Measurements from ENCODE around the gene RTEL1. TPM values are rescaled to one million over a fixed set of nuclear protein-coding genes. Genes with fewer than 3 reads are reported as not detected.

The RTEL1 gene
- total RNA-seq, 1 experiment from 2014 or later: 33.4 TPM

DNA sequence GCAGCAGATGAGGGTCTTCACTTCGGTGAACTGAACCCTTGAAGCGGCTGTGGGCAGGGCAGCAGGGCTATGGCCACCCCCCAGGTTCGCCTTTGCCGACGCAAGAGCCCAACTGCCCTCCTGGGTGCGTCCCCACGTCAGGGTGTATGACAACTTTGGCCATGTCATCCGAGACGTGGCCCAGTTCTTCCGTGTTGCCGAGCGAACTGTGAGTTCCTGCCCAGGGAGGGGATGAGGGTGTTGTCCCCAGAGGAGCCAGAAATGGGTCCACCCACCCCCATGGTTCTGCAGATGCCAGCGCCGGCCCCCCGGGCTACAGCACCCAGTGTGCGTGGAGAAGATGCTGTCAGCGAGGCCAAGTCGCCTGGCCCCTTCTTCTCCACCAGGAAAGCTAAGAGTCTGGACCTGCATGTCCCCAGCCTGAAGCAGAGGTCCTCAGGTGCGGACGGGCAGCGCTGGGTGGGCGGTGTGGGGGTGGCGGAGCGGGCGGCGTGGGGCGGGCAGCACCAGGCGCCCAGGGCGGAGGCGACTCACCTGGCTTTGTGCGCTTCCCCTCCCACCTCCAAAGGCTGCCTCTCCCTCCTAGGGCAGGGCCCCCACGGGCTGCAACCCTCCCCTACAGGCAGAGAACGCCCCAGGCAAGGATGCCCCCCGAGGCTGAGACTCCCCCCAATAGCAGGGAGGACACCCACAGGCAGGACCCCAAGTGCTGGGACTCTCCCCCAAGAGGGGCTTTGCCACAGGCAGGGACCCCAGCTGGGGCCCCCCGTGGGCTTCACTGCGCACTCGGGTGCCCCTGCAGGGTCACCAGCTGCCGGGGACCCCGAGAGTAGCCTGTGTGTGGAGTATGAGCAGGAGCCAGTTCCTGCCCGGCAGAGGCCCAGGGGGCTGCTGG lies 32.1 kb downstream of the RTEL1 start:
- Mint-ChIP-seq H3K4me1 (no peaks in the 10 kb centered on the region), H3K9me3 (peaks cover 3 to 5% of the 10 kb centered on the region in 2 experiments; a peak in 3 of 5 replicates), H3K27me3 (ENCODE audit: low read depth) (peaks cover 3% of the 10 kb centered on the region), H3K4me3 (no peak overlapping the region), H3K27ac (no peak overlapping the region), H3K36me3 (ENCODE audit: insufficient read depth in 1 of 3, low read depth in 3 of 3) (peaks cover 14 to 20% (median 17%) of the 10 kb centered on the region in 3 experiments; a peak in 6 of 7 replicates)
- Histone ChIP-seq H3K4me2 (ENCODE audit: insufficient read depth, insufficient read length, low read length) (no peak overlapping the region), H3K4ac (ENCODE audit: low read depth, low read length) (no peak overlapping the region), H3K9ac (ENCODE audit: extremely low read depth, insufficient read length, low read length) (no peak overlapping the region), H4K20me1 (ENCODE audit: control insufficient read depth, insufficient read depth, insufficient read length) (no peaks in the 10 kb centered on the region), H2AK5ac (ENCODE audit: insufficient read length, low read length) (no peak overlapping the region), H2BK20ac (ENCODE audit: low read depth, low read length, poor library complexity, severe bottlenecking) (no peak overlapping the region), H3K4me1 (ENCODE audit: insufficient read depth, low read length) (no peaks in the 10 kb centered on the region), H2AFZ (ENCODE audit: low read length) (no peak overlapping the region), H4K5ac (ENCODE audit: insufficient read length, low read depth, low read length) (no peak overlapping the region), H3K56ac (ENCODE audit: insufficient read length, low read depth, low read length) (no peak overlapping the region), H2BK5ac (ENCODE audit: insufficient read length, low read length) (no peak overlapping the region), H2BK15ac (ENCODE audit: low read depth, low read length) (no peak overlapping the region), H3T11ph (ENCODE audit: low read length) (no peak overlapping the region), H4K91ac (ENCODE audit: insufficient read length, low read depth, low read length) (no peak overlapping the region), H3K18ac (ENCODE audit: insufficient read length, low read depth, low read length) (no peak overlapping the region), H3K27me3 (ENCODE audit: insufficient read depth, low read length) (no peaks in the 10 kb centered on the region), H3K27ac (ENCODE audit: insufficient read length, low read depth, low read length) (no peak overlapping the region), H2BK12ac (ENCODE audit: insufficient read length, low read depth, low read length) (no peak overlapping the region), H2BK120ac (ENCODE audit: low read depth, low read length, poor library complexity, severe bottlenecking) (no peak overlapping the region), H3K23ac (ENCODE audit: insufficient read length, low read depth, low read length) (no peak overlapping the region), H3K9me3 (ENCODE audit: control insufficient read depth, low read depth, low read length) (no peaks in the 10 kb centered on the region), H3K79me1 (ENCODE audit: insufficient read depth, low read depth, low read length, poor library complexity, severe bottlenecking) (no peaks in the 10 kb centered on the region), H4K8ac (replicated peaks; ENCODE audit: insufficient read length, low read depth, low read length) (no peak overlapping the region), H3K79me2 (ENCODE audit: insufficient read depth, low read length) (no peaks in the 10 kb centered on the region), H3K23me2 (ENCODE audit: insufficient read length, low read depth, low read length, poor library complexity, severe bottlenecking) (no peaks in the 10 kb centered on the region), H3K14ac (ENCODE audit: insufficient read depth, low read length) (no peak overlapping the region)
- TF ChIP-seq, protein P1, sequence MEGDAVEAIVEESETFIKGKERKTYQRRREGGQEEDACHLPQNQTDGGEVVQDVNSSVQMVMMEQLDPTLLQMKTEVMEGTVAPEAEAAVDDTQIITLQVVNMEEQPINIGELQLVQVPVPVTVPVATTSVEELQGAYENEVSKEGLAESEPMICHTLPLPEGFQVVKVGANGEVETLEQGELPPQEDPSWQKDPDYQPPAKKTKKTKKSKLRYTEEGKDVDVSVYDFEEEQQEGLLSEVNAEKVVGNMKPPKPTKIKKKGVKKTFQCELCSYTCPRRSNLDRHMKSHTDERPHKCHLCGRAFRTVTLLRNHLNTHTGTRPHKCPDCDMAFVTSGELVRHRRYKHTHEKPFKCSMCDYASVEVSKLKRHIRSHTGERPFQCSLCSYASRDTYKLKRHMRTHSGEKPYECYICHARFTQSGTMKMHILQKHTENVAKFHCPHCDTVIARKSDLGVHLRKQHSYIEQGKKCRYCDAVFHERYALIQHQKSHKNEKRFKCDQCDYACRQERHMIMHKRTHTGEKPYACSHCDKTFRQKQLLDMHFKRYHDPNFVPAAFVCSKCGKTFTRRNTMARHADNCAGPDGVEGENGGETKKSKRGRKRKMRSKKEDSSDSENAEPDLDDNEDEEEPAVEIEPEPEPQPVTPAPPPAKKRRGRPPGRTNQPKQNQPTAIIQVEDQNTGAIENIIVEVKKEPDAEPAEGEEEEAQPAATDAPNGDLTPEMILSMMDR (conservative IDR thresholded peaks at IDR 0.05): no peak
- no peak for DNase-seq
- WGBS (ENCODE audit: extremely low coverage, insufficient read length, low lambda C conversion rate): no CpG with 5 or more reads among the region's 40 CpGs
